LNCAP (cell line): ENCODE results near the gene INSYN1.

Source experiments
- CTCF ChIP-seq: fragments of 450-650 bp; IDR thresholded peaks from 2 replicates; pipeline ENCODE4 v1.5.1; 2017; ENCODE audit warnings: mild to moderate bottlenecking

Gene INSYN1

GRCh38 chr15:73766598-73766997 lies 13.4 kb upstream of the INSYN1 start:
- no peak for TF ChIP-seq CTCF

- TF ChIP-seq CTCF, result no peak
These were observed 12.6 kb upstream of the INSYN1 start for GRCh38 chr15:73765778-73766177.

GRCh38 chr15:73763931-73764330 lies 10.8 kb upstream of the INSYN1 start:
- TF ChIP-seq CTCF, result no peak

- no peak for TF ChIP-seq CTCF
These were observed 7.5 kb upstream of the INSYN1 start for GRCh38 chr15:73760330-73761329.

GRCh38 chr15:73758461-73758860 lies 5.3 kb upstream of the INSYN1 start:
- no peak for TF ChIP-seq CTCF

- TF ChIP-seq CTCF, result no peak
These were observed 4.4 kb upstream of the INSYN1 start for GRCh38 chr15:73757571-73757970.

GRCh38 chr15:73756947-73757513 lies 3.9 kb upstream of the INSYN1 start:
- TF ChIP-seq CTCF, result no peak
